Measurements from ENCODE around the gene NR2C2.

Gene NR2C2

GRCh38 chr3:15094187-15094875 is 146.9 kb downstream of the NR2C2 start:
- in situ Hi-C loops (cut with MboI; ENCODE audit: low sequenced_read_pairs) = no loop called here

- in situ Hi-C loops (cut with MboI; ENCODE audit: low sequenced_read_pairs) = no loop called here
Observed at GRCh38 chr3:15096046-15096445, 148.7 kb downstream of the NR2C2 start.

DNA sequence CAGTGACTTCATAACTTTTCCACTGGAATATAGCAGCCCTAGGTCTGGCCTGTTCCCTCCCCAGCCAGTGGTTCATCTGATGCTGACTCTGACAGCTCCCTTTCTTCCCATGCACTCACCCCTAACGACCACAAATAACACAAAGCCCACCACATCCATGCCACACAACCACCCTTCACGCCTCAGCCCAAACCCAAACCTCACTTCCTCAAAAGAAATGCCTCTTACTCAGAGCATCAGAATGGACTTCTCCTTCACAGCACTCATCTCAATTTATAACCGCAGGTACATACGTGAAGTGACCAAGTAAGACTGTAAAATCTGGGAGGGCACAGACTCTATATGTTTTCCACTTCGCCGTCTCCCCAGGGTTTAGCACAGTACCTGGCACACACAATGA is 150.5 kb downstream of the NR2C2 start:
- in situ Hi-C loops (cut with MboI; ENCODE audit: low sequenced_read_pairs) = no loop called here
